NCI-H774 (cell line): Measurements from ENCODE around the gene TRIM7.
"Not testable (repeated sequence)": the region's sequence is repeated elsewhere in the genome, so short reads cannot be mapped to it uniquely, and the experiment has no call there.

ENCODE experiments used
- DNase-seq: peaks from one replicate; lab custom pipeline; 2025; lab: John Stamatoyannopoulos, UW

Gene TRIM7

GRCh38 chr5:181212934-181213333 lies 7.9 kb upstream of the TRIM7 start:
- DNase-seq = no peak

DNA sequence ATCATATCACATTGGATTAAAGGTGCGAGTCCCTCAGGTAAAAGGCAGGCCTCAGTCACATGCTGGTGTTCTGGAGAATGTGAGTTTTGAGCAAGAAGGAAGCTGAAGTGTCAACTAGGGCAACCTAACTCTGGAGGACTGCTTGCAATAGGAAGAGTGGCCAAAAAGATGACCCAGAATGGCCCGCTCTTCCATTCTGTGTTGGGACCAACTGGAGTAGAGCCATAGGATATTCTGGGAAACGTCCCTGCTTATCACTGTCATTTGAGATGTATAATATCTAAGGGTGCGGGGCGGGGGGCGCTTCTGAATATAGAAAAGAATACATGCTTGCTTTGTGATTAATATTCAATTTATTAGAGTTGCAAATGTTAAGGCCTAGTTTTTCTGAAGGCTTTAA lies 7.1 kb upstream of the TRIM7 start:
- DNase-seq = no peak

GRCh38 chr5:181211208-181211607 lies 6.2 kb upstream of the TRIM7 start:
- no peak for DNase-seq

GRCh38 chr5:181210698-181211097 lies 5.7 kb upstream of the TRIM7 start:
- DNase-seq = not testable (repeated sequence)

GRCh38 chr5:181210148-181210547 lies 5.2 kb upstream of the TRIM7 start:
- not testable (repeated sequence) for DNase-seq

- DNase-seq = not testable (repeated sequence)
Observed at GRCh38 chr5:181209006-181209405, 4.0 kb upstream of the TRIM7 start.

DNA sequence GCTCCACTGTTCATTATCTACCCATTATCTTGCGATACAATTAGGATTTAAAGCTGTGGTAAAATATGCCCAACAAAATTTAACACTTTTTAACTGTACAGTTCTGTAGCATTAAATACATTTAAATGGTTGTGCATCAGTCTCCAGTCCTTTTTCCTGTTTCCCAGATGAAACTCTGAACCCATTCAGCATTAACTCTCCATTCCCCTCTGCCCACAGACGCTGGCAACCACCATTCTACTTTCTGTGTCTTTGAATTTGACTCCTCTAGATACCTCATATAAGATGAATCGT lies 2.9 kb upstream of the TRIM7 start:
- DNase-seq = no peak

DNA sequence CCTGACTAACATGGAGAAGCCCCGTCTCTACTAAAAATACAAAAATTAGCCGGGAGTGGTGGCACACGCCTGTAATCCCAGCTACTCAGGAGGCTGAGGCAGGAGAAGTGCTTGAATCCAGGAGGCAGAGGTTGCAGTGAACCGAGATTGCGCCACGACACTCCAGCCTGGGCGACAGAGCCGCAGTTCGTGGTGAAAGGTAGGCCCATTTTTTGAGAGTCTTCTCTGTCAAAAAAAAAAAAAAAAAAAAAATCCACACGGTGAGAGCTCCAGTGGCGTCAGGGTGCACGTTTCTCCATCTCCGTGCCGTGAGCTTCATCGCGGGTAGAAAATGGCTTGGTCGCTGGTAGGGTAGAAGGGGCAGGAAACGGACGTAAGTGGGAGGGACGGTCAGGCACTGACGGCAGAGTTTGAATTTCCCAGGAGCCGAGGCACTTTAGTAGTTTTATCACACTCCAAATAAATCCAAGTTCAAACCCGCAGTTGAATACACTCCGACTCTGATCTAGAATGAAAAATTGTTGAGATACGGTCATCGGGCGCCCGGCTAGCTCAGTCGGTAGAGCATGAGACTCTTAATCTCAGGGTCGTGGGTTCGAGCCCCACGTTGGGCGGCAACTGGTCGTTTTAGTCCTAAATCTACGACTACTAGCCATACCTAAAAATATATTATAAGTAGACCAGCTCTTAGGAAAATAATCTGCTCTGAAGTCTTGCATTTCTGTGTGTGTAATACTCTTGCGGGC lies 2.4 kb upstream of the TRIM7 start:
- no peak for DNase-seq

DNA sequence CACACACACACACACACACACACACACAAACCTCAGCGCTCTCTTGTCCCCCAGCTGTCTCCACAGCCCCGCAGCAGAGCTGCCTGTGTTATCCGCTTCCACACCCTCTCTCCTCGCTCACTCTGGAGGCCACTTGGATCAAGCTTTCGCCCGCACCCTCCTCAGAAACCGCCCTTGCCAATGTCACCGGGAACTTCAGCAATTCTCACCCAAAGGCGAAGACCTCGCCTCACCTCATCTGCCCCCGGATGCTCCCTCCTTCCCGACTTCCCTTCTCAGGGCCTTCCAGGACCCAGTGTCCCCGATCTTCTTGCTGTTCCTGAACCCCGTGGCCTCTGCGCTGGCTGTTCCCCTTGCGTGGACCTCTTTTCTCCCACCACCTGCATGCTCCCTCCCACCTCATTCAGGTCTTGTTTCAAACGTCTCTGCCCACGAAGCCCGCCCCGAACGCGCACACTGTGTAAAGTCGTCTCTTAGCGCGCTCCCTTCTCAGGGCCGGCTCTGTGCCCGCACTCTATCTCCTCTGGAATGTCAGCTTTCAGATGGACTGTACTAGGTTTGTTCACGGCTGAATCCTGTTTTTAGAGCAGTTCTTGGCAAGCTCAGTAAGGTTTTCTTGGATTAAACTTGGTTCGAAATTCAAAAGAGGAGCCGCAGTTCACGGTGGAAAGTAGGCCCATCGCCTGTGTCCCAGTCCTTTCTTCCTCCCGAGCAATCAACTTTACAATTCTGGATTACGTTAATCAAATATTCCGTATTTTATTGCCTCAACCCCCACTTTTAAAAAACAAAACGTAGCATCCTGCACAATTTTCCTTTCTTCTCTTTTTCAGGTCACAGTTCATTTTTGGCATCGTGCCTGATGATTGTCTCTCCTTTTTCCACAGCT lies 1.0 kb upstream of the TRIM7 start:
- DNase-seq = no peak

GRCh38 chr5:181204113-181204825 lies 727 bp downstream of the TRIM7 start:
- DNase-seq = no peak

GRCh38 chr5:181203777-181204112 lies 1.3 kb downstream of the TRIM7 start:
- no peak for DNase-seq

- DNase-seq = no peak
Observed at GRCh38 chr5:181203093-181203711, 1.8 kb downstream of the TRIM7 start.

DNA sequence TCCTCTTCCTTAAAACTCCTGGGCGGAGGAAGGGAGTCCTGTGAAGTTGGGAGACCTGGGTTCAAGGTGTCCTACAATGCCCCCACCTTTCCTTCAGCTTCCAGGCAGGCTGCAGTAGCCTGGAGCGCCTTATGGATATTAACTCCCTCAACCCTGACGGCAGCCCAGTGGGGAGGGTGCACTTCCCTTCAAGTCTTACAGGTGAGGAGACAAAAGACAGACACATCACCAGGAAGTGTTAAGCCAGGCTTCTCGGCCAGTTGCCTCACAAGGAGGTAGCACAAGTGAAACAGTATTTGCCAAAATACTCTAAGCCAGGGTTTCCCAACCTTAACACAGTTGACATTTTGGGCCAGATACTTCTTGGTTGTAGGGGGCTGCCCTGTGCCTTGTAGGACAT lies 4.2 kb downstream of the TRIM7 start:
- no peak for DNase-seq

DNA sequence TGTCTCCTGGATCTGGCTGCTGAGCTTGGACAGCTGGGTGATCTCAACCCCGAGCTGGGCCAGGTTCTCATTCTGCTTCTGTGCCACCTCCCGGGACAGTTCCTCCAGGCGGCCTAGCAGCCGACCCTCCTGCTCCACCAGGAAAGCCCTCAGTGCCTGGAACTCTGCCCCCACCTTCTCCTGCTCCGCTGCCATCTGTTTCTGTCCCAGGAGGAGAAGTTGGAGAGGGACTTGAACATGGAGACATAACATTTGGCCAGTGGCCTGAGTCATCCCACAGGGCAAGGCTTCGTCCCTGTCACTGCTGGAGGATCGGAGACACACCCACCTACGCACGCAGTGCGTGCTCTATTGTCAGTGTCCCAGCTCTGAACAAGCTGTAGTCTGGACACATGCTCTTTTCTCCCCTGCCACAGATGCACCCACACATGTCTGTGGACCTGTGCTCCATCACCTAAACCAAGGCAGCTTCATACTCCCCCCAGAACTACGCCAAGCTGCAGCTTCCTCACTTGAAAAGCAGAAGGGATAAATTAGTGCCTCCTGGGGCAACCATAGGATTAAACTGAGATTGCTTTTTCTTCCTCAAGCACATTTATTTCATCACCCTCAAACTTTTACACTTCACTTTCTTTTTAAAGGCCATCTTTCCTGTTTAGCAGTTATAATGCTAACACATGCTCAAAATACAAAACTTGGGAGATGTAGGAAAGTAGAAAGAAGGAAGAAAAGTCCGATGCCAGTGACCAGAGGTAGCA lies 4.9 kb downstream of the TRIM7 start:
- DNase-seq = no peak

GRCh38 chr5:181198905-181199519 lies 6.0 kb downstream of the TRIM7 start:
- no peak for DNase-seq

- no peak for DNase-seq
Observed at GRCh38 chr5:181198106-181198685, 6.8 kb downstream of the TRIM7 start.

DNA sequence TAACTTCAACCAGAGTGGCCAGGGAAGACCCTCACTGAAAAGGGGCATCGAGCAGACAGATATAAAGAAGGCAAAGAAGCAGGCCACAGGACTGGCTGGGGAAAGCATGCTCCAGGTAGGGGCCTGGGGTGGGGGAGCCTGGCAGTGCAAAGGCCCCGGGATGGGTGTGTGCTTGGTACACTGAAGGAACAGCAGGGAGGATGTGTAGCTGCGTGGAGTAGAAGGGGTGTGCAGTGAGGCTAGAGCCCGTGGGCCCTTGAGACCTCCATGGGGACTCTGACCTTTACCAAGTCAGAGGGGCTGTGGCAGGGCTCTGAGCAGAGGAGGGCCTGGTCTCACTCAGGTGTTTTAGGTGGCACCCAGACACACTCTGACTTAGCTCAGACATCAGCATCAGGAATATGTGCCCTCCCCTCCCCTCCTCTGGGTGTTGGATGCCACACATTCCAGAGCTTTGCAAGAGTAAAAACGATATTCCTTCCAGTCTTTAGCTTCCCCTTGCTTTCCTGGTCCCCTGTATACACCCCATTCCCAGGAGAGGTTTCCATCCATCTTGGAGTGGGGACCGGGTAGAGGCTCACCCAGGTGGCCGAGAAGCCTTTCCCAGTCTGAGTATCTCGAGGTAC lies 7.6 kb downstream of the TRIM7 start:
- DNase-seq = no peak

DNA sequence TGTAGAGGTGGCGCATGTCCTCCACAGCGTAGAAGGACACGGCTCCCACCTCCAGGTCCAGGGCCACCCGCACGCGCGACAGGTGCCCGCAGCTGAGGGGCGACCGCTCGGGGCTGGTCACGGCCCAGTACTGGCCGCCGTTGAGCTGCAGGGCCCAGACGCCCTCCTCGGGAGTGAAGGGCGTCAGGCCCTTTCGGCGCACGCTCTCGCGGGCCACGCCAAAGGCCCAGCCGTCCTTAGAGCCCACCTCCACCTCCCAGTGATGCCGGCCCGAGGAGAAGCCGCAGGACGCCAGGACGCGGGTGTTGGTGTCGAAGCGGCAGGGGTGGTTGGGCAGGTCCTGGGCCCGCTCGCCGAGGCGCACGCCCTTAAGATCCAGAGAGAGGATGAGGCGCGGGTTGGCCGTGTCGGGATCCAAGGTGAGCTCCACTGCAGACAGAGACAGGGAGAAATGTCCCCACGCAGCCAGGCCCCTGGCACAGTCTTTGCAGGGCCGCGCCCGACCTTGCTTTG lies 9.7 kb downstream of the TRIM7 start:
- DNase-seq = no peak

DNA sequence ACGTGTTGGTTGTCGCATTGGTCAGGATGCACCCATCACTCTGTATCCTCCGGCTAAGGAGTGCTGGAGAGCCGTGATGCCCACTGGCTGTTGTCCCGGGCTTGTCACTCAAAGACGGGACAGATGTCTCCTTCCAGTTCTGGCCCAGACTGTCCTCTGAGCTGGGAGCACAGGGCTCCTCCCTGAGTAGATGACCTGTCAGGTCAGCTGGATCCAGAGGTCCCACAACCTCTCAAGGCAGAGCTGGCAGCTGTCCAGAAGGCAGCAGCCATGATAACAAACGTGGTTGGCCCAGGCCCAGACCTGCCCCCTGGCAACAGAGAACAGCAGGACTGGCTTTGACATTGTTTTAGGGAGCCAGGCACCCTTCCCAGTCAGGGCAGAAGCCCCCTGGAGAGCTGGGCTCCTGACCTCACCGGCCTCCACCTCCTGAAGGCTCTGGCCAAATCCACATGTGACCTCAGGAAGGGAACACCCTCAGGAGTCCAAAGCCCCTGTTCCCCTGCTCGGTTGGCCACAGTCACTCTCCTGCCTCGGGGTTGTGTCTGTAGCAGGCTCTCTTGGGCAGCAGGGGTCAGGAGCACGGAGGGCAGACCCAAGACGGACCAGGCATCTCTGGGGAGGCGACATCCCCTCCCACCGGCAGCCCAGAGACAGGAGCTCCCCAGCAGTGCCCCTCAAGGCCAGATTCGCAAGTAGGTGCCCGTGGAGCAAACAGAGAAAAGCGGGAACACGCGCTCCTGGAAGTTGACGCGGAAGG lies 10.3 kb downstream of the TRIM7 start:
- no peak for DNase-seq

DNA sequence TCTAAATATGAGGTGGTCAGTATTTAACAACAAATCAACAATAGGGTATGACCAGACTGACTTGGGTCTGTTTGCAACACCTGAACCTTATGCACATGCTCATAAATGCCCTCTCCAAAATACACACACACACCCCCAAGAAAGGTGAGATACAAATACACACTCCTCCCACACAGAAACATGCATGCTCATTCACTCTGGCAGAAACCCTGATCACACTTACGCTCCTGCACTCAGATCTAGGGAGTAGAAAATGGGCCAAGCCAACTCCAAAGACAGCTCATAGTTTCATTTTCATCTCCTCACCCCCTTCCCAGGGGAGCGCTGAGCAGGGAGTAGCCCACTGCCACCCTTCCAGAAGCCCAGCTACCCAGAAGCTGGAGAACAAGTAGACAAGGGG lies 11.3 kb downstream of the TRIM7 start:
- DNase-seq = no peak
